GM18502 (cell line): ENCODE data around the gene TTLL11.
A peak's percentile ranks its signal among the peaks of the same experiment; 100 is the strongest.

ENCODE experiments used
- ATAC-seq: cut with Tn5 transposase; IDR thresholded peaks from one replicate; pipeline ENCODE4 v1.9.1; 2021; ENCODE audit warnings: mild to moderate bottlenecking; ENCODE audit not compliant: unreplicated experiment, poor library complexity

TTLL11 gene, protein sequence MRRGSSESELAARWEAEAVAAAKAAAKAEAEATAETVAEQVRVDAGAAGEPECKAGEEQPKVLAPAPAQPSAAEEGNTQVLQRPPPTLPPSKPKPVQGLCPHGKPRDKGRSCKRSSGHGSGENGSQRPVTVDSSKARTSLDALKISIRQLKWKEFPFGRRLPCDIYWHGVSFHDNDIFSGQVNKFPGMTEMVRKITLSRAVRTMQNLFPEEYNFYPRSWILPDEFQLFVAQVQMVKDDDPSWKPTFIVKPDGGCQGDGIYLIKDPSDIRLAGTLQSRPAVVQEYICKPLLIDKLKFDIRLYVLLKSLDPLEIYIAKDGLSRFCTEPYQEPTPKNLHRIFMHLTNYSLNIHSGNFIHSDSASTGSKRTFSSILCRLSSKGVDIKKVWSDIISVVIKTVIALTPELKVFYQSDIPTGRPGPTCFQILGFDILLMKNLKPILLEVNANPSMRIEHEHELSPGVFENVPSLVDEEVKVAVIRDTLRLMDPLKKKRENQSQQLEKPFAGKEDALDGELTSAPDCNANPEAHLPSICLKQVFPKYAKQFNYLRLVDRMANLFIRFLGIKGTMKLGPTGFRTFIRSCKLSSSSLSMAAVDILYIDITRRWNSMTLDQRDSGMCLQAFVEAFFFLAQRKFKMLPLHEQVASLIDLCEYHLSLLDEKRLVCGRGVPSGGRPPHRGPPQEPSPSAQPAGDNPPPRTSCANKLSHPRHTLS

DNA sequence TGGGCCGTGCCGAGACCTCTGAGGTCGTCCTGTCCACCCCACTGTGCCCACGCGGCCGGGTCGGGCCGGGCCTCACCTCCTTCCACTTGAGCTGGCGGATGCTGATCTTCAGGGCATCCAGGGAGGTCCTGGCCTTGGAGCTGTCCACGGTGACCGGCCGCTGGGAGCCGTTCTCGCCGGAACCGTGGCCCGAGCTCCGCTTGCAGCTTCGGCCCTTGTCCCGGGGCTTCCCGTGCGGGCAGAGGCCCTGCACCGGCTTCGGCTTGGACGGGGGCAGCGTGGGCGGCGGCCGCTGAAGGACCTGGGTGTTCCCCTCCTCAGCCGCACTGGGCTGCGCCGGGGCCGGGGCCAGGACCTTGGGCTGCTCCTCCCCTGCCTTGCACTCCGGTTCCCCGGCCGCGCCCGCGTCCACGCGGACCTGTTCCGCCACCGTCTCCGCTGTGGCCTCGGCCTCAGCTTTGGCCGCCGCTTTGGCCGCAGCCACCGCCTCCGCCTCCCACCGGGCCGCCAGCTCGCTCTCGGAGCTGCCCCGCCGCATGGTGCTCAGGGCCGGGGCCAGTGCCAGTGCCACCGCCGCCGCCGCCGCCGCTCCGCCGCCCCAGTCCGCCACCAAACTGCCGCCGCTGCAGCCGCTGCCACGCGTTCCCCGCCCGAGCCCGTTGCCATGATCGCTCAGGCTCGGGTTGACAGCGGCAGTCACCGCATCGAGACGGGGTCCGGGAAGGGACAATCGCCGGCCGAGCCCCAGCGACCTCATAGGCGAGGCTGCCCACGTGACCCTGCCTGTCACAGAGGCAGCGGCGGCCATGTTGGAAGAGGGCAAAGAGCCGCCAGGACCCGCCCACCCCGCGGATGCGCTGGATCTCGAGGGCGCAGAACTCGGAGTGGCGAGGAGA, at the start of gene TTLL11:
TTLL11 (minus strand) TSS at position 698 of the 896 bp plus-strand sequence; CDS start at position 538, 160 bp downstream.
- peak; percentile 93 for ATAC-seq

DNA sequence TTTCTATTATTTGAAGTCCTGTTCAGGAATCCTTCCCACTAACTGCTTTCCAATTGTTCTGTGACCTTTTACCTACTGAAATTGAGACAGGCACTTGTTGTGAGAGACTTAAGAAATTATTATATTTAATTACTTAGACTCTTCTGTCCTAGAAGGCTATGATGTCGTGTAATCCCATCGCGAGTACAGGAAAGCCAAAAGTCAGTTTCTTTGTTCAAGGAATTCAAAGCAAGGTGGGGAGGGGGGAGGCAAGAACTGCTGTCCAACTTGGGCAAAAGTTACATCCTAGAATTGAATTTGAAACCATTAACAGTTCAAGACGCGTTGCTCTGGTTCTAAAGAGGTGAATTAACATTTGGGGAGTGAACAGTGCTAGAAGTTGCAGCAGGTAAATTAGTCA, 48.6 kb upstream of the TTLL11 start:
- ATAC-seq = no peak

GRCh38 chr9:122140368-122141193, 47.5 kb upstream of the TTLL11 start:
- ATAC-seq = no peak

- ATAC-seq = no peak
Measured at GRCh38 chr9:122138560-122139268, 45.6 kb upstream of the TTLL11 start.

DNA sequence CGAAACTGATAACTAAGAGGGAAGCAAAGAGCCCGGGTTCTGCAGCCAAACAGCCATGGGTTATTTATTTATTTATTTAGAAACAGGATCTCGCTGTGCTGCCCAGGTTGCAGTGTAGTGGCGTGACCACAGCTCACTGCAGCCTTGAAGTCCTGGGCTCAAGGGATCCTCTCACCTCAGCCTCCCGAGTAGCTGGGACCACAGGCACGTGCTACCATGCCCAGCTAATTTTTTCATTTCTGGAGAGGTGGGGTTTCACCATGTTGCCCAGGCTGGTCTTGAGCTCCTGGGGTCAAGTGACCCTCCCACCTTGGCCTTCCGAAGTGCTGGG, 42.4 kb upstream of the TTLL11 start:
- ATAC-seq = no peak

GRCh38 chr9:122134822-122135528, 41.9 kb upstream of the TTLL11 start:
- ATAC-seq = no peak

DNA sequence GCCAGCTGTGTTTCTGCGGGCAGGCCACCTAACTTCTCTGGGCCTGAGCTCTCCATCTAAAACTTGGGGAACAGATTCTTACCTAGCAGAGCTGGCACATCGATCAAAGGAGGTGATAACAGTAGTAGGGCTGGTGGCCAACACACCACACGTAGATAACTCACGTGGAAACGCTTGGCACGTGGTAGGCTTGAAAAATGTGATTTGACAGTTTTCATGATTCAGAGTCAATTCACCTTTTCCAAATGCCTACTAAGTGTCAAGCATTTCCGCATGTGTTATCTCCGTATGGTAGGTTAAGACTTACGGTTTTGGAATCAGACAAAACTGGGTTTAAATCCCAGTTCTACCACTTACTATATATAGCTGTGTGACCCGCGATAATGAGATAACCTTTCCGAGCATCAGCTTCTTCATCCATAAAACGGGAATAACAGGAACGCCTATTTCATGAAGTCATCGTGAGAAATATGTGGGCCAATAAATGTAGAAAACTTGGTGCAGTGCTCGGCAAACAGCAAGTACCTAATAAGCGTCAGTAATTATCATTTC, 41.0 kb upstream of the TTLL11 start:
- ATAC-seq = no peak

- ATAC-seq = no peak
Measured at GRCh38 chr9:122133263-122133983, 40.3 kb upstream of the TTLL11 start.

DNA sequence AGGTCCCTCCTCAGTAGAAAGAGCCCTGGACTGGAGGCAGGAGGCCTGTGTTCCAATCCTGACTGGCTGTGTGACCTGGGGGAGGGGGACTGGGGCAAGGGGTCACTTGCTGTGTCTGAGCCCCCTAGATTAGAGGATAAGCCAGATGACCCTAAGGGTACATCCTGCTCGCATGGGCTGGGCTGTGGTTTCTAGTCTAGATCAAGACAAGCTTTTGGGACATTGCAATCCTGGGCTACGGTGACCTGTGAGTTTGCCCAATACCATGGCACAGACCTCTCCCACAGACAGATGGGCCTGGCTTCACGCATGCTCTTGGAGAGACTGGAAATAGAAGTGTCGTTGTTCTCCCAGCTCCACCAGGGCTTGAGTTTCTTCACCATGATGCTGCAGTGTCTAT, 39.4 kb upstream of the TTLL11 start:
- no peak for ATAC-seq

DNA sequence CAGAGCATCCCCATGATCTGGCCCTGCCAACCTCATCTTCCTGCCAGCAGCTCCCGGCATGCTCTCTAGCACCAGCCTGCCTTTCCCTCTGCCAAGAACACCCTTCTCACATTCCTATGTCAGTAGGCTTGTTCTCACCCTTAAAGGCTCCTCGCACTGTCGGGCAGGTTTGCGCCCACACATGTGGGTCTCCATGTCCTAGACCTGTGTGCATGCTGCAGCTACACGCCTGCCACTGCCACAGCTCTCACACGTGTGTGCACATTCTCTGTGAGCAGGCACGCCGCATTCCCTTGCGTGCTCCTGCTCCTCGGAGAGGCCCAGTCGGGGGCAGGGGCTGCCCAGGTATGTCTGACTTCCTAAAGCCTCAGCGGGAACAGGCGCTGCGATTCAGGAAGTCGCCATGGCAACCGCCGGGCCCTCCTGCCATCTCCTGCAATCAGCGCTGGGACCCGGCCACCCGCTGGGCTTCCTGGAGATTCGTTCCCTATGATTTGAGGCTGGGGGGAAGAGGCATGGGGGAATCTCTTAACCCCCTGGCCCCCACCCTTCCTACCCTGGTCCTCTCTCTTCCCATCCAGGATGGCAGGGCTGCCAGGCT, 38.4 kb upstream of the TTLL11 start:
- no peak for ATAC-seq

- no peak for ATAC-seq
Measured at GRCh38 chr9:122130837-122131236, 37.7 kb upstream of the TTLL11 start.

DNA sequence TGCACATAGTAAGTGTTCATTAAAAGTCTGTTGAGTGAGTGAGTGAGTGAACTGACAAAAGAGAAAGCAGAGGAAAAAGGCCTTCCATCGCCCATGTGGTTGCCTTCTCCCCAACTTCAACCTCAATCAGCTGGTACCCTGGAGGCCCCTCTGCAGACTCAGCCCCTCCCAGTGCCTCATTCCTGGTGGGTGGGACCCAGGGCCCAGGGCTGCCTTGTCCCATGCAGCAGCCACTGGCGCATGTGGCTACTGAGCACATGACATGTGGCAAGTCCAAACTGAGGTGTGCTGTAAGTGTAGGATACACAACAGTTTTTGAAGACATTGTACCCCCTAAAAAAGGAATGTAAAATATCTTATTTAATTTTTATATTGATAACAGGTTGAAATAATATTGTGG, 36.9 kb upstream of the TTLL11 start:
- no peak for ATAC-seq

DNA sequence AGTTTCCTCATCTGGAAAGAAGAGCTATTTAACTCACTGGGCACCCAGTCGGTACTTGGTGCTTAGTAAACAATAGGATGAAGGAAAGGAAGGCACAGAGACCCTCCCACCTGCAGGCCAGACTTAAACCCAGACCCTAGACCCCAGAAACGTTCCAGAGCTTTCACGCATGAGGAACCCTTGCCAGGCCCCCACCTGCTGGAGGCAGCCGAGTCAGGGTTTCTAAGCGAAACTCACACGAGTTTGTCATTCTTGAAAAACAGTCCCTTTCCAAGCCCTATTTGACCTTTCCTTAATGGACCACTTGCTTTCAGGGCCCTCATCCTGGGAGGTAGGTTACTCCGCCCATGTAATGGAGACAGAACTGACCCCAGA, 35.8 kb upstream of the TTLL11 start:
- ATAC-seq = no peak

DNA sequence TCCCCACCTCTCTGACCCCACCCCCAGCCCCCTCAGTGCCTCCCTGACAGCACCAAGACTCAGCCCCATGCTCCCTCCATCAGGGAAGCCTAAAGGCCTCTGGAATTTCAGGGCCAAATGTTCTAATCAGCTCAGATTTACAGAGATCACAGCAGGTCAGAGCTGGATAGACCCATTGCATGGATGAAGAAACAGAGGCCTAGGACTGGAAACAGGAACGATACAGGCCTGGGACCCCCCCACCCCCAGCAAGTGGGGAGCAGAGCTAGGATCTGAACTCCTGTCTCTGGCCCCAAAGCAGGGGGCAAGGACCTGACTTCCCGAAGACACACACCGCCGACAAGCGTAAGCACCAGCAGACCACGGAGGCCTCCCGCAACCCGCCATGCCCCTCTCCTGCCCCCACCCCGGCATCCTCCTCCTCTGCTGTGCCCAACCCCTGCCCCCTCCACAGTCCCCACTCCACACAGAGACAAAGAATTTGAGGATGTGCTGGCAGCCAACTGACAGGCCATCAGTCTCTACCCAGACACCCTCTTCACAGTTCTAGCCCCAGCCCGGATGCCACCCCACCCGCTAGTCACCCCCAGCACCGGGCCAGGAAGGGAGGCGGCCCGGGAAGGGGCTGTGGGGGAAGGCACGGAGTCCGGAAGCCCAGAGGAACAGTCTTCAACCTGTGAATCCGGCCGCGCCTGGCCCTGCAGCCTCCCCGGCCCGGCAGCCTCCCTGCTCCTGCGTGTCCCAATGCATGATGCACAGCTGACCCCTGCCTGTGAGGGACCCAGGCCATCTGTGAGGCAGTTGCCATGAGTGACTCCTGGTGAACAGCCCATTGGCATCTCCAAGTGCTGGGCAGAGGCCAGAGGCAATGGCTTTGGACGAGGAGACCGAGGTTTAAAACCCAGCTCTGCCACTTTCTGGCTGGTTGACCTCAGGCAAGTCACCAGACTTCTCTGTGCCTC, 35.2 kb upstream of the TTLL11 start:
- no peak for ATAC-seq

- no peak for ATAC-seq
Measured at GRCh38 chr9:122127396-122127798, 34.3 kb upstream of the TTLL11 start.
